Measurements from ENCODE around the gene IGFALS.

The IGFALS gene

DNA sequence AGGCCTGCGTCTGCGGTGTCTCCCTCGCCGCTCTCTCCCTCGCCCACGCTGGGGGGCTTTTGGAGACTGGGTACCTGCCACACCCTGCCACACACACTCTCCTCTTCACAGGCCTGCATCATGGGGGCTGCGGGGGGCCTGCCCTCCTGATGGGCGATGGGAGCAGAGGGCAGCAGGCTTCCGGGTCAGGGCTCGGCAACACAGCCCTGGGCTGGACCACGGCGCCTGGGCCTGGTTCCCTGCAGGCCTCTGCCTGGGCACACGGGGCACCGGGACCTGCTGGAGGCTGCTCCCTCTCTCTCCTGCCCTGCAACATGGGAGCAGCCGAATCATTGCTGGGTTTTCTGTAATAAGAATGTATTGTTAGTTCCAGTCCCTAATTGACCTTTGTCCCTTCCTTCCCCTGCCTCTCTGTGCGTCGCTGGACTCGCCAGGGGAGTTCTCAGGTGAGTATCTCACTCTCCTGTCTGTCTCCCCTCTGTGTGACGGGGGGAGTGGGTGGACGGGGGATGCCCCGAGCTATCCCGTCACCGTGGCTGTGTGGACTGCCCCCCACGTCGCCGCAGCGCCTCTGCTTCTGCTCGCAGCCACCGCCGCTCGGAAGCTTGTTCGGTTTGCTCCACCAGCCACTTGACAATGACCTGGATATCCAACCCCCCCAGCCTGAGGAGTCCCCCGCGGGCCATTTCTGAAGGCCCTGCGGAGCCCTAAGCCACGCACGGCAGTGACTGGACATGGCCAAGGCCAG lies 35.6 kb downstream of the IGFALS start:
- no CpG with 5 or more reads among the region's 37 CpGs for WGBS, 2 donors (ENCODE audit: extremely low coverage in 2 of 2, insufficient read length in 2 of 2, insufficient replicate concordance in 1 of 2)
- H4K91ac ChIP-seq (ENCODE audit: low read depth, low read length, poor library complexity), result no peak overlapping the region
- no peak overlapping the region for H4K8ac ChIP-seq (ENCODE audit: low read depth, low read length)

DNA sequence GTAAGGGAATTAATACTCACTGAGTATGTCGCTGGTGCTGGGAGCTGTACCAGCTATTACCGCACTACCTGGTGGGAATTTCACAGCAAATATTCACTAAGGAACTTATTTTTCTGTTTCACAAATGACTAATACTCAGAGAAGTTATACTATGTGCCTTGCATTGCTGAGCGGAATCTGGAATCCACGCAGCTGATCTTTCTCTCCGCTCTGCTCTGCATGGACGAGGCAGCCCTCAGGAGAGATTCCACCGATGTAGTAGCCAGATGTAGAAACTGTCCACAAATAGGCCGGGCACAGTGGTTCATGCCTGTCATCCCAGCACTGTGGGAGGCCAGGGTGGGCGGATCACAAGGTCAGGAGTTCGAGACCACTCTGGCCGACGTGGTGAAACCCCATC lies 39.3 kb downstream of the IGFALS start:
- H2BK120ac ChIP-seq (ENCODE audit: low read depth, low read length), result no peak overlapping the region
- H3K36me3 ChIP-seq (replicated peaks in 1 of 2; ENCODE audit: control insufficient read depth in 2 of 2, insufficient read depth in 2 of 2, low read length in 2 of 2), result peaks cover 22 to 63% of the 10 kb centered on the region in 2 donors
- no peak overlapping the region for H2BK15ac ChIP-seq (ENCODE audit: low read length)

More for the DNA sequence above, 35.6 kb downstream of the IGFALS start:
- Histone ChIP-seq H3K36me3 (replicated peaks in 1 of 2; ENCODE audit: control insufficient read depth in 2 of 2, insufficient read depth in 2 of 2, low read length in 2 of 2) (peaks cover 18 to 62% of the 10 kb centered on the region in 2 donors), H3K4me3 (ENCODE audit: low read length in 2 of 2) (peak overlapping the region in 1 of 2 donors; percentile 41), H2BK5ac (ENCODE audit: low read length) (peak overlapping the region; percentile 66), H3K14ac (ENCODE audit: low read length) (peak overlapping the region; percentile 21), H2BK120ac (ENCODE audit: low read depth, low read length) (no peak overlapping the region), H3K9ac (ENCODE audit: low read depth, low read length, poor library complexity) (no peak overlapping the region), H3K18ac (ENCODE audit: low read length) (no peak overlapping the region), H2AK5ac (ENCODE audit: low read depth, low read length) (no peak overlapping the region), H2BK15ac (ENCODE audit: low read length) (no peak overlapping the region), H3K4me1 (ENCODE audit: control insufficient read depth in 2 of 2, insufficient read depth in 1 of 2, low read depth in 1 of 2, low read length in 2 of 2) (peaks cover 0 to under 1% of the 10 kb centered on the region in 2 donors), H3K4ac (ENCODE audit: low read length) (no peak overlapping the region), H3K23ac (ENCODE audit: low read depth, low read length, poor library complexity) (peak overlapping the region; percentile 65), H3K79me1 (ENCODE audit: low read depth, low read length) (no peaks in the 10 kb centered on the region), H2BK12ac (ENCODE audit: low read length) (peak overlapping the region; percentile 22), H3K4me2 (ENCODE audit: insufficient read depth, low read length, poor library complexity, severe bottlenecking) (peak overlapping the region; percentile 11), H3K27ac (replicated peaks; ENCODE audit: low read length) (no peak overlapping the region), H3K9me3 (replicated peaks in 1 of 2; ENCODE audit: control insufficient read depth in 2 of 2, insufficient read depth in 1 of 2, low read depth in 1 of 2, low read length in 2 of 2) (no peaks in the 10 kb centered on the region), H3K27me3 (ENCODE audit: control insufficient read depth in 3 of 3, insufficient read depth in 3 of 3, low read depth in 1 of 3, low read length in 3 of 3) (no peaks in the 10 kb centered on the region), H2AFZ (ENCODE audit: low read length) (no peak overlapping the region)
- DNase-seq (ENCODE audit: low spot score), result no peak

DNA sequence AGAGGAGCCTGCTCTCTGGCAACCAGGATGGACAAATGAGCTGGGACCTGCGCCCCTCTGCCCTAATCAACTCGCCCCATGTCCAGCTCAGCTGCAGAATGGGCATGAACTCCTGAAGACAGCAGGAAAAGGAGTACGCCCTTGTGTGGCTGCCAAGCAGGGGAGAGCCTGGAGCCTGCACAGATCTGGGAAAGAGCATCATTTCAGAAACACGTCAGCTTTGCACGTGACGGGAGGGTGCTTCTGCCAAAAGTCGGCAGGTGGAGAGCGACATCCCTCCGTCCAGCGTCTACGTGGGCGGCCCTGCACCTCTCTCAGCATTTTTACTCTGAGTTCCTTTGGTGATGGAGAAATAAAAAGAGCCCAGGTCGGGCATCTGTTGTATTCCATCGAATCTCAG lies 40.7 kb downstream of the IGFALS start:
- no peak overlapping the region for H3K18ac ChIP-seq (ENCODE audit: low read length)
- H2BK12ac ChIP-seq (ENCODE audit: low read length), result no peak overlapping the region
- no peak overlapping the region for H3K4me2 ChIP-seq (ENCODE audit: insufficient read depth, low read length, poor library complexity, severe bottlenecking)
- no peak for DNase-seq (ENCODE audit: low spot score)
- H3K9me3 ChIP-seq (replicated peaks in 1 of 2; ENCODE audit: control insufficient read depth in 2 of 2, insufficient read depth in 1 of 2, low read depth in 1 of 2, low read length in 2 of 2), result no peaks in the 10 kb centered on the region
- H3K27ac ChIP-seq (replicated peaks; ENCODE audit: low read length), result no peak overlapping the region
- no peak overlapping the region for H3K23ac ChIP-seq (ENCODE audit: low read depth, low read length, poor library complexity)
- H3K9ac ChIP-seq (ENCODE audit: low read depth, low read length, poor library complexity), result peak overlapping the region; percentile 21
- no peak overlapping the region for H2BK15ac ChIP-seq (ENCODE audit: low read length)
- H4K8ac ChIP-seq (ENCODE audit: low read depth, low read length), result no peak overlapping the region
- no peak overlapping the region for H2AFZ ChIP-seq (ENCODE audit: low read length)
- no peak overlapping the region for H3K4ac ChIP-seq (ENCODE audit: low read length)
- no CpG with 5 or more reads among the region's 14 CpGs for WGBS, 2 donors (ENCODE audit: extremely low coverage in 2 of 2, insufficient read length in 2 of 2, insufficient replicate concordance in 1 of 2)
- H2AK5ac ChIP-seq (ENCODE audit: low read depth, low read length), result no peak overlapping the region
- H3K4me3 ChIP-seq (ENCODE audit: low read length in 2 of 2), result peak overlapping the region in 1 of 2 donors; percentile 14
- no peaks in the 10 kb centered on the region for H3K79me1 ChIP-seq (ENCODE audit: low read depth, low read length)
- no peak overlapping the region for H3K14ac ChIP-seq (ENCODE audit: low read length)
- no peak overlapping the region for H2BK5ac ChIP-seq (ENCODE audit: low read length)
- H3K4me1 ChIP-seq (ENCODE audit: control insufficient read depth in 2 of 2, insufficient read depth in 1 of 2, low read depth in 1 of 2, low read length in 2 of 2), result no peaks in the 10 kb centered on the region
- no peak overlapping the region for H2BK120ac ChIP-seq (ENCODE audit: low read depth, low read length)
- no peaks in the 10 kb centered on the region for H3K27me3 ChIP-seq (ENCODE audit: control insufficient read depth in 3 of 3, insufficient read depth in 3 of 3, low read depth in 1 of 3, low read length in 3 of 3)
- H4K91ac ChIP-seq (ENCODE audit: low read depth, low read length, poor library complexity), result no peak overlapping the region
- peaks cover 31 to 74% of the 10 kb centered on the region in 2 donors for H3K36me3 ChIP-seq (replicated peaks in 1 of 2; ENCODE audit: control insufficient read depth in 2 of 2, insufficient read depth in 2 of 2, low read length in 2 of 2)

More for the DNA sequence above, 39.3 kb downstream of the IGFALS start:
- Histone ChIP-seq H3K23ac (ENCODE audit: low read depth, low read length, poor library complexity) (no peak overlapping the region), H3K79me1 (ENCODE audit: low read depth, low read length) (no peaks in the 10 kb centered on the region), H3K4me2 (ENCODE audit: insufficient read depth, low read length, poor library complexity, severe bottlenecking) (no peak overlapping the region), H3K14ac (ENCODE audit: low read length) (no peak overlapping the region), H3K4me1 (ENCODE audit: control insufficient read depth in 2 of 2, insufficient read depth in 1 of 2, low read depth in 1 of 2, low read length in 2 of 2) (no peaks in the 10 kb centered on the region), H2AFZ (ENCODE audit: low read length) (no peak overlapping the region), H3K4ac (ENCODE audit: low read length) (no peak overlapping the region), H2BK12ac (ENCODE audit: low read length) (no peak overlapping the region), H3K9me3 (replicated peaks in 1 of 2; ENCODE audit: control insufficient read depth in 2 of 2, insufficient read depth in 1 of 2, low read depth in 1 of 2, low read length in 2 of 2) (no peaks in the 10 kb centered on the region), H3K27me3 (ENCODE audit: control insufficient read depth in 3 of 3, insufficient read depth in 3 of 3, low read depth in 1 of 3, low read length in 3 of 3) (no peaks in the 10 kb centered on the region), H2AK5ac (ENCODE audit: low read depth, low read length) (no peak overlapping the region), H3K18ac (ENCODE audit: low read length) (no peak overlapping the region), H3K27ac (replicated peaks; ENCODE audit: low read length) (no peak overlapping the region), H4K91ac (ENCODE audit: low read depth, low read length, poor library complexity) (no peak overlapping the region), H3K4me3 (ENCODE audit: low read length in 2 of 2) (no peak overlapping the region), H2BK5ac (ENCODE audit: low read length) (no peak overlapping the region), H4K8ac (ENCODE audit: low read depth, low read length) (no peak overlapping the region), H3K9ac (ENCODE audit: low read depth, low read length, poor library complexity) (no peak overlapping the region)
- no CpG with 5 or more reads among the region's 12 CpGs for WGBS, 2 donors (ENCODE audit: extremely low coverage in 2 of 2, insufficient read length in 2 of 2, insufficient replicate concordance in 1 of 2)
- DNase-seq (ENCODE audit: low spot score), result no peak

DNA sequence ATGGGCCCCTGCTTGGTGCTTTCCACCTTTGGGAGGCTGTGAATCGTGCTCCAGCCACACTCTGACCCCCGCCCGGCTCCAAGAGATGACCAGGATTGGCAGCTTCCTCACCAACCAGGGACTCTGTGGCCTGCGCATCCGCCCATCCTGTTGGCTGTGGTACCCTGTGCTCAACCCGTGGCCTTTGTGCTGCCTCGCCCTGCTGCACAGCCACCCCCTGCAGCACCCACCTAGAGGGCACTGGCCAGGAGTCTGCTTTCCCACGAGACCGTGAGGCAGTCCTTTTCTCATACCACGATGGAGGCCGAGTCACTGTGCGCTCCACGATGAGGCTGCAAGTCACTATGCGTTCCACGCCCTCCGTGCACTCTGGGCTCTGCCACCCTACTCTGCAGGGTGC lies 41.6 kb downstream of the IGFALS start:
- Histone ChIP-seq H3K18ac (ENCODE audit: low read length) (no peak overlapping the region), H3K4me1 (ENCODE audit: control insufficient read depth in 2 of 2, insufficient read depth in 1 of 2, low read depth in 1 of 2, low read length in 2 of 2) (no peaks in the 10 kb centered on the region), H4K91ac (ENCODE audit: low read depth, low read length, poor library complexity) (no peak overlapping the region), H3K9me3 (replicated peaks in 1 of 2; ENCODE audit: control insufficient read depth in 2 of 2, insufficient read depth in 1 of 2, low read depth in 1 of 2, low read length in 2 of 2) (no peaks in the 10 kb centered on the region), H3K27ac (replicated peaks; ENCODE audit: low read length) (no peak overlapping the region), H3K4ac (ENCODE audit: low read length) (no peak overlapping the region), H3K79me1 (ENCODE audit: low read depth, low read length) (no peaks in the 10 kb centered on the region), H3K4me2 (ENCODE audit: insufficient read depth, low read length, poor library complexity, severe bottlenecking) (no peak overlapping the region), H3K4me3 (ENCODE audit: low read length in 2 of 2) (peak overlapping the region in 1 of 2 donors; percentile 24), H2BK120ac (ENCODE audit: low read depth, low read length) (no peak overlapping the region), H3K14ac (ENCODE audit: low read length) (no peak overlapping the region), H2AK5ac (ENCODE audit: low read depth, low read length) (no peak overlapping the region), H2BK12ac (ENCODE audit: low read length) (peak overlapping the region; percentile 75), H3K27me3 (ENCODE audit: control insufficient read depth in 3 of 3, insufficient read depth in 3 of 3, low read depth in 1 of 3, low read length in 3 of 3) (no peaks in the 10 kb centered on the region), H3K9ac (ENCODE audit: low read depth, low read length, poor library complexity) (peak overlapping the region; percentile 50), H3K36me3 (replicated peaks in 1 of 2; ENCODE audit: control insufficient read depth in 2 of 2, insufficient read depth in 2 of 2, low read length in 2 of 2) (peaks cover 38 to 76% of the 10 kb centered on the region in 2 donors), H4K8ac (ENCODE audit: low read depth, low read length) (no peak overlapping the region), H2AFZ (ENCODE audit: low read length) (no peak overlapping the region), H2BK15ac (ENCODE audit: low read length) (no peak overlapping the region), H3K23ac (ENCODE audit: low read depth, low read length, poor library complexity) (no peak overlapping the region), H2BK5ac (ENCODE audit: low read length) (no peak overlapping the region)
- no peak for DNase-seq (ENCODE audit: low spot score)
- WGBS, 2 donors (ENCODE audit: extremely low coverage in 2 of 2, insufficient read length in 2 of 2, insufficient replicate concordance in 1 of 2), result no CpG with 5 or more reads among the region's 16 CpGs

Measured in neuronal stem cell (in vitro differentiated cells).